Transverse colon (tissue), 4 donors: ENCODE measurements around the gene ZNF451. TPM values are rescaled to one million over a fixed set of nuclear protein-coding genes. Genes with fewer than 3 reads are reported as not detected.

Experiments used
- DNase-seq: peaks from one replicate; pipeline ENCODE4 v3.0.0-alpha.2; 2019
- H3K27ac ChIP-seq, 4 donors: fragments of 200-600 bp; sonication (generic); 2 replicates each; pipeline ENCODE4 v1.5.1; 2016 to 2018; ENCODE audit warnings: inconsistent platforms in 4 of 4
- H3K27me3 ChIP-seq: fragments of 200-600 bp; sonication (generic); 2 replicates; pipeline ENCODE4 v1.5.1; 2017; ENCODE audit warnings: inconsistent platforms
- H3K36me3 ChIP-seq, 4 donors: fragments of 200-600 bp; sonication (generic); 2 replicates each; pipeline ENCODE4 v1.5.1; 2017 to 2019; ENCODE audit warnings: inconsistent platforms in 4 of 4
- H3K4me1 ChIP-seq, 4 donors: fragments of 200-600 bp; sonication (generic); 2 replicates each; pipeline ENCODE4 v1.5.1; 2017 to 2020; ENCODE audit warnings: inconsistent platforms in 4 of 4
- H3K4me3 ChIP-seq, 4 donors: fragments of 200-600 bp; sonication (generic); 1 replicate in 1 of 4; 2 replicates in 3 of 4; pipeline versions ENCODE4 v1.5.1 to v1.6.1; 2017 to 2019; ENCODE audit warnings: inconsistent platforms in 4 of 4
- H3K9me3 ChIP-seq, 2 donors: fragments of 200-600 bp; sonication (generic); 2 replicates each; pipeline ENCODE4 v1.5.1; 2017 to 2019; ENCODE audit warnings: inconsistent platforms in 2 of 2
- CTCF ChIP-seq, 5 experiments: fragments of 200-600 bp in 3 of 5; fragments of 450-650 bp in 2 of 5; sonication (generic) in 3 of 5; IDR thresholded peaks; 1 replicate in 2 of 5; 2 replicates in 3 of 5; pipeline ENCODE4 v1.5.1; 2016 to 2017; ENCODE audit warnings: antibody characterized with exemption in 5 of 5, inconsistent platforms in 3 of 5, mild to moderate bottlenecking in 2 of 5, moderate library complexity in 1 of 5
- EP300 ChIP-seq: sonication (generic); formaldehyde crosslinking; IDR thresholded peaks from one replicate; pipeline ENCODE4 v1.6.1; 2017; ENCODE audit warnings: antibody characterized with exemption, low read depth
- POLR2A ChIP-seq: fragments of 450-650 bp; IDR thresholded peaks from one replicate; pipeline ENCODE4 v1.6.1; 2016; ENCODE audit warnings: antibody characterized with exemption, mild to moderate bottlenecking, moderate library complexity
- POLR2AphosphoS5 ChIP-seq, 3 donors: sonication (generic); formaldehyde crosslinking; IDR thresholded peaks; one replicate each; pipeline ENCODE4 v1.6.1; 2016; ENCODE audit warnings: antibody characterized with exemption in 3 of 3
- WGBS, 2 donors: methylation state at CpG; one replicate each; pipeline ENCODE4 v1.1.5; 2018; ENCODE audit warnings: low coverage in 1 of 2; 5-methylcytosine and 5-hydroxymethylcytosine counted together
- in situ Hi-C, 4 donors: fragments of 200-750 bp; cut with MboI; loops; one replicate each; pipeline versions ENCODE4 v1.15.0 to v1.15.1; 2017; ENCODE audit warnings: low sequenced_read_pairs in 3 of 4, low pct_ligation_motif_present in 1 of 4, low pct_unique_long_range_greater_than_20kb in 1 of 4
- intact Hi-C: fragments of 100-400 bp; cut with DNase I; formaldehyde crosslinking; loops from one replicate; pipeline ENCODE4 v1.15.1; 2023; ENCODE audit warnings: low total_unique reads
- total RNA-seq, 4 donors: library from RNA; depleted of rRNA; stranded (reverse); fragments of >200 nt; gene quantifications; one replicate each; pipeline ENCODE4 v1.1.0, GENCODE V29; 2016

The ZNF451 gene
- total RNA-seq, 4 donors from 2014 or later, result 43.7 to 67.5 (median 52.4) TPM

DNA sequence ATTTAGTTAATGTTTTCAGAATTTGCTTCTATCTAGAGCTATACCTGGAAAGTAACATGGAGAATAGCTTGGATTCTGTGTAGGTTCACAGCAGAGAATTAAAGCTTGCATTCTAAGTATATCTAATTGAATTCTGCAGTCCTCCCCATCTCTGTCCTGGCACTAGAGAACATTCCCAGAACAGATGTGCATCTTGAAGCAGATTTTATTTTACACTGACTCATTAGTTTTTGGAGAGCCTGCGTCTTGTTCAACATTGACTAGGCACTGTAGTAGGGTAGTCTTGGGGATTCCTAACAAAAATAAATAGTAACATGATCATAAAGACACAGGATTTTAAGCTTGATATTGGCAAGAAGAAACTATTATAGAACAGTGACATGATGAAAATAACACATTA lies 45.9 kb downstream of the ZNF451 start:
- WGBS, 2 donors, result 67 to 70% methylated on average over 1 of the region's 1 CpG
- no peak for TF ChIP-seq POLR2A
- no peak for TF ChIP-seq CTCF (IDR thresholded peaks at IDR 0.05)
- no peak for TF ChIP-seq POLR2AphosphoS5 (IDR thresholded peaks at IDR 0.05)
- TF ChIP-seq EP300, result no peak
- no peak overlapping the region for H3K27ac ChIP-seq
- in situ Hi-C loops (no loop called here), intact Hi-C loops (no loop called here)
- no peak overlapping the region for H3K4me3 ChIP-seq
- no peaks in the 10 kb centered on the region for H3K9me3 ChIP-seq
- H3K4me1 ChIP-seq, result no peaks in the 10 kb centered on the region
- no peaks in the 10 kb centered on the region for H3K27me3 ChIP-seq
- no peak for DNase-seq
- peaks cover 0 to 26% (median 10%) of the 10 kb centered on the region in 4 donors for H3K36me3 ChIP-seq

DNA sequence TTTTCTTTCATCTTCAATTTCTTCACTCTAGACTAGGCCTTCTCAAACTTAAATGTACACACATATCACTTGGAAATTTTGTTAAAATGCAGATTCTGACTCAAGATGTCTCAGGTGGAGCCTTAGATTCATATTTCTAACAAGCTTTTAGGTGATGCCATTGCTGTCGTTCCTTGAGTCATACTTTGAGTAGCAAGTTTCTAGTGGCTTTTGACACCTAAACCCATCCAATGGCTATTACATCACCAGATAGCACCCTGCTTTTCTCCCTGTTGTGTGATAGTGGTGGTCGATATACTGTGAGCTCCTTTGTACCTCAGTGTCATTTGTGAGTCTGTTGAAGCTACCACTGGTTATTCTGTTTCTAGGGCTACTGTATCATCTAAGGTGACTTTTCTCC lies 47.4 kb downstream of the ZNF451 start:
- DNase-seq, result no peak
- WGBS, 2 donors, result 92 to 95% methylated on average over 2 of the region's 2 CpGs
- TF ChIP-seq EP300, result no peak
- no peak for TF ChIP-seq POLR2A
- TF ChIP-seq POLR2AphosphoS5 (IDR thresholded peaks at IDR 0.05), result no peak
- TF ChIP-seq CTCF (IDR thresholded peaks at IDR 0.05), result no peak
- no peak overlapping the region for H3K4me3 ChIP-seq
- H3K36me3 ChIP-seq, result peaks cover 0 to 29% (median 13%) of the 10 kb centered on the region in 4 donors
- no peaks in the 10 kb centered on the region for H3K9me3 ChIP-seq
- H3K27ac ChIP-seq, result no peak overlapping the region
- intact Hi-C loops, result no loop called here
- in situ Hi-C loops, result no loop called here
- no peaks in the 10 kb centered on the region for H3K27me3 ChIP-seq
- no peaks in the 10 kb centered on the region for H3K4me1 ChIP-seq

DNA sequence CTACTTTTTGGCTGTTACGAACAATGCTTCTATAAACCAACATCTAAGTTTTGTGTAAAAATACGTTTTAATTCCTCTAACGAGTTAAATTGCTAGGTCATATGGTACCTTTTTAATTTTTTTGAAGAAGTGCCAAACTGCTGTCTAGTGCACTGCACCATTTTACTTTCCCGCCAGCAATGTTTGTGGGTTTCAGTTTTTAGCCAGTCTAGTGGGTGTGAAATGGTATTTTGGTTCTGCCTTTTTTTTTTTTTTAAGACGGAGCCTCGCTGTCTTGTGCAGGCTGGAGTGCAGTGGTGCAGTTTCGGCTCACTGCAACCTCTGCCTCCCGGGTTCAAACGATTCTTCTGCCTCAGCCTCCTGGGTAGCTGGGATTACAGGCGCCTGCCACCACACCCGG lies 48.0 kb downstream of the ZNF451 start:
- Histone ChIP-seq H3K36me3 (peaks cover 0 to 36% (median 16%) of the 10 kb centered on the region in 4 donors), H3K27ac (no peak overlapping the region), H3K4me3 (no peak overlapping the region), H3K4me1 (no peaks in the 10 kb centered on the region), H3K9me3 (no peaks in the 10 kb centered on the region), H3K27me3 (no peaks in the 10 kb centered on the region)
- DNase-seq, result no peak
- WGBS, 2 donors, result 95% methylated on average over 11 of the region's 11 CpGs
- intact Hi-C loops (no loop called here), in situ Hi-C loops (no loop called here)
- TF ChIP-seq POLR2A, result no peak
- no peak for TF ChIP-seq POLR2AphosphoS5 (IDR thresholded peaks at IDR 0.05)
- no peak for TF ChIP-seq CTCF (IDR thresholded peaks at IDR 0.05)
- TF ChIP-seq EP300, result no peak

DNA sequence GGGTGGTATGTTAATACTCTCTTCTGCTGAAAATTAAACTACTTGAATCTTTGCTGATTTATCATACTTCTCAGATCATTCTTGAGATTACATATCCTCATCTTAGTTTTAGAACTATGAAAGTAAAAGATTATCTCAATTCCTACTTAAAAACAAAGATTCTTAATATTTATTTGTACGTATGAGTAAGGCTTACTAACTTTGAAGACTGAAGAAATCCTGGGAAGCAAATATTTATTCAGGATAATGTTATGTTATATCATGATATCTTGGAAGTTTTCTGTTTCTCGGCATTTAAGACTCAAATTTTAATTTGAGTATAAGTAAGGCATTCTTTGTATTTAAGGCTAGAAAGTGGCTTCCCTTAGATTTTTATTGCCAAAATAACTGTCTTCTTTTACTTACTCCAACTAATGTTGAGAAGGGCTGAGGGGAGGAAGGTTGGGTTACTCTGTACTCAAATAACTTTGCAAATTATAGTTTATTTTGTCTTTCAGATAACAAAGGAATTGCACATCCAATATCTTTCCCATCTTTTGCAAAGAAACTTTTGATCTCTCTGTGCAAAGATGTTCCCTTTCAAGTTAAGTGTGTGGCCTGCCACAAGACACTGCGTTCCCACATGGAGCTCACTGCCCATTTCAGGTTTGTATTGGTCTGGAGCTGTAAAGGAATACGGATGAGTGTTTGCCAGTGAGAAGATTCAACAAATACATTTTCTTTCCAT lies 51.6 kb downstream of the ZNF451 start:
- Histone ChIP-seq H3K4me1 (no peaks in the 10 kb centered on the region), H3K27me3 (no peaks in the 10 kb centered on the region), H3K27ac (no peak overlapping the region), H3K4me3 (no peak overlapping the region), H3K9me3 (no peaks in the 10 kb centered on the region), H3K36me3 (peaks cover 0 to 23% (median 10%) of the 10 kb centered on the region in 4 donors)
- intact Hi-C loops, result no loop called here
- no peak for DNase-seq
- 68 to 84% methylated on average over 2 to 4 of the region's 4 CpGs for WGBS, 2 donors
- in situ Hi-C loops, result no loop called here
- no peak for TF ChIP-seq POLR2A
- TF ChIP-seq CTCF (IDR thresholded peaks at IDR 0.05), result no peak
- TF ChIP-seq POLR2AphosphoS5 (IDR thresholded peaks at IDR 0.05), result no peak
- no peak for TF ChIP-seq EP300
